Thoracic aorta (tissue), 2 donors: ENCODE data around the gene NTNG1. TPM values are rescaled to one million over a fixed set of nuclear protein-coding genes. Genes with fewer than 3 reads are reported as not detected.

Experiments used
- ATAC-seq: fragments of 150-250 bp; one replicate; pipeline ENCODE4 v1.8.0; 2017; ENCODE audit warnings: low read depth; ENCODE audit not compliant: insufficient number of reproducible peaks, low FRiP score
- DNase-seq: peaks from one replicate; pipeline ENCODE4 v3.0.0-alpha.2; 2020; ENCODE audit warnings: low spot score
- H3K27ac ChIP-seq, 2 donors: fragments of 200-600 bp; sonication (generic); 1 replicate in 1 of 2; 2 replicates in 1 of 2; pipeline ENCODE4 v1.5.1; 2016; ENCODE audit warnings: mild to moderate bottlenecking in 2 of 2, moderate library complexity in 2 of 2
- H3K27me3 ChIP-seq: fragments of 200-600 bp; sonication (generic); replicated peaks from 2 replicates; pipeline ENCODE4 v1.6.0; 2016; ENCODE audit warnings: mild to moderate bottlenecking; ENCODE audit not compliant: insufficient read depth
- H3K36me3 ChIP-seq: fragments of 200-600 bp; sonication (generic); one replicate; pipeline ENCODE4 v1.5.1; 2016
- H3K4me1 ChIP-seq, 2 donors: fragments of 200-600 bp; sonication (generic); 1 replicate in 1 of 2; 2 replicates in 1 of 2; pipeline versions ENCODE4 v1.5.1 to v1.6.0; 2016; ENCODE audit warnings: low read depth in 2 of 2, mild to moderate bottlenecking in 1 of 2; ENCODE audit not compliant: control insufficient read depth in 1 of 2
- H3K4me3 ChIP-seq: fragments of 200-600 bp; sonication (generic); 2 replicates; pipeline ENCODE4 v1.5.1; 2016; ENCODE audit warnings: mild to moderate bottlenecking
- H3K9me3 ChIP-seq: fragments of 200-600 bp; sonication (generic); 2 replicates; pipeline ENCODE4 v1.5.1; 2016
- total RNA-seq, 2 donors: library from RNA; depleted of rRNA; stranded (reverse); fragments of >200 nt; gene quantifications; one replicate each; pipeline versions ENCODE4 v1.1.0 to v1.2.3, GENCODE V29; 2016
- TF ChIP-seq, protein P1 (sequence below): fragments of 200-600 bp; sonication (generic); IDR thresholded peaks from one replicate; pipeline ENCODE4 v1.5.1; 2019; ENCODE audit warnings: antibody characterized with exemption

Gene NTNG1
- total RNA-seq, 2 donors from 2014 or later = 0.99 to 1.4 TPM

DNA sequence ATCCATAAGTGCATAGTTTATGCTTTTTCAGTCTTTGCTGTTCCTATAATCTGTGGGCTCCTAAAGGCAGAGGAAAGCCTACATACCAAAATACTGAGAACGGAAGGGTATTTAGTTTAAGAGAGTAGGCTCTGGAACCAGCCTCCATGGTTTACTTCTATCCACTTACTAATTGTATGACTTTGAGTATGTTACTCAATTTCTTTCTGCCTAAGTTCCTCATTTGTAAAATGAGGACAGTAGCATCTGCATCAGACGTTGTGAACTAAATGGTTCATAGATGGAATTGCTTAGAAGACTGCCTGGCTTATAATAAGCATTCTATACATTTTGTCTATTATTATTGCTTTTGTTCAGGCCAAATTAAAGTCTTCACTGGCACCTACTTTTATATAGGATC is 111.0 kb downstream of the NTNG1 start:
- Histone ChIP-seq H3K27ac (no peak overlapping the region), H3K27me3 (no peaks in the 10 kb centered on the region), H3K4me3 (no peak overlapping the region), H3K9me3 (no peaks in the 10 kb centered on the region), H3K4me1 (no peaks in the 10 kb centered on the region), H3K36me3 (no peaks in the 10 kb centered on the region)
- no peak for ATAC-seq
- TF ChIP-seq, protein P1, sequence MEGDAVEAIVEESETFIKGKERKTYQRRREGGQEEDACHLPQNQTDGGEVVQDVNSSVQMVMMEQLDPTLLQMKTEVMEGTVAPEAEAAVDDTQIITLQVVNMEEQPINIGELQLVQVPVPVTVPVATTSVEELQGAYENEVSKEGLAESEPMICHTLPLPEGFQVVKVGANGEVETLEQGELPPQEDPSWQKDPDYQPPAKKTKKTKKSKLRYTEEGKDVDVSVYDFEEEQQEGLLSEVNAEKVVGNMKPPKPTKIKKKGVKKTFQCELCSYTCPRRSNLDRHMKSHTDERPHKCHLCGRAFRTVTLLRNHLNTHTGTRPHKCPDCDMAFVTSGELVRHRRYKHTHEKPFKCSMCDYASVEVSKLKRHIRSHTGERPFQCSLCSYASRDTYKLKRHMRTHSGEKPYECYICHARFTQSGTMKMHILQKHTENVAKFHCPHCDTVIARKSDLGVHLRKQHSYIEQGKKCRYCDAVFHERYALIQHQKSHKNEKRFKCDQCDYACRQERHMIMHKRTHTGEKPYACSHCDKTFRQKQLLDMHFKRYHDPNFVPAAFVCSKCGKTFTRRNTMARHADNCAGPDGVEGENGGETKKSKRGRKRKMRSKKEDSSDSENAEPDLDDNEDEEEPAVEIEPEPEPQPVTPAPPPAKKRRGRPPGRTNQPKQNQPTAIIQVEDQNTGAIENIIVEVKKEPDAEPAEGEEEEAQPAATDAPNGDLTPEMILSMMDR = no peak
- DNase-seq = no peak

DNA sequence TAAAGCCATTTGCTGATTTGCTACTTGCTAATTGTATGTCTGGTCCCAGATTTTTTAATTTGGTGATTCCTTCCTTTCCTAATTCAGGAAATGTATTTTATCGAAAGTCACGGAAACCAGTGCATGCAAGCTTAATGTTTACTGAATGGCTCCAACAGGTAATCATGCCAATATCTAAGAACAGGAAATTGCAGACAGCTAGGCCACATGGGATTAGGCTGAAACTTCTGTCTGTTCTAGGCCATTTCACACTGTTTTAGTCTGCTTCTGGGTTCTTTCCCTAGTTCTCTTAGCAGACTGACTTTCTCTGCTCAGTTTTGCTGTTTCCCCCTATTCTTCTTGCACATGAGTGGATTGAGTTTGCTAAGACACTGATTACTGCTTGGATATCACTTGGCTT is 111.4 kb downstream of the NTNG1 start:
- DNase-seq (no peak), ATAC-seq (no peak)
- no peaks in the 10 kb centered on the region for H3K4me1 ChIP-seq
- no peak overlapping the region for H3K4me3 ChIP-seq
- TF ChIP-seq, protein P1 = no peak
- H3K27me3 ChIP-seq = no peaks in the 10 kb centered on the region
- H3K36me3 ChIP-seq = no peaks in the 10 kb centered on the region
- H3K27ac ChIP-seq = no peak overlapping the region
- no peaks in the 10 kb centered on the region for H3K9me3 ChIP-seq

DNA sequence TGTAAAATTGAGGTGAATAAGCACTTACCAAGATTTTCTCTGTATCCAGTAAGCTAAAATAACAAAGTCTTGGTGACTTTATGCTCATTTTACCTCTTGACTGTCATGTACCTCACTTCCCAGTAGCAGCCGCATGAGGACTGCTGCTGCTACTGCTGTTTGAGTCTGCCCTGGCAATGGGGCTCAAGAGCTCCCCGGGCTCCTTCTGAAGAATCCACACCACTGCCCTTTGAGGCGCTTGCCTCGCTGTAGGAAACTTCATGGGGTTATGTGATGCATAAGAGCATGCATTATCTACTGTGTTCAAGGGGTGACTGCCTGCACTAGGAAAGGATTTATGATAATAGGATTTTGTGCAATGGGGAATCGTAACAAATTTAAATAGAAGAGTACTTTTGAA is 113.5 kb downstream of the NTNG1 start:
- Histone ChIP-seq H3K27me3 (no peaks in the 10 kb centered on the region), H3K36me3 (no peaks in the 10 kb centered on the region), H3K4me3 (no peak overlapping the region), H3K9me3 (no peaks in the 10 kb centered on the region), H3K4me1 (no peaks in the 10 kb centered on the region), H3K27ac (no peak overlapping the region)
- DNase-seq (no peak), ATAC-seq (no peak)
- TF ChIP-seq, protein P1 = no peak

DNA sequence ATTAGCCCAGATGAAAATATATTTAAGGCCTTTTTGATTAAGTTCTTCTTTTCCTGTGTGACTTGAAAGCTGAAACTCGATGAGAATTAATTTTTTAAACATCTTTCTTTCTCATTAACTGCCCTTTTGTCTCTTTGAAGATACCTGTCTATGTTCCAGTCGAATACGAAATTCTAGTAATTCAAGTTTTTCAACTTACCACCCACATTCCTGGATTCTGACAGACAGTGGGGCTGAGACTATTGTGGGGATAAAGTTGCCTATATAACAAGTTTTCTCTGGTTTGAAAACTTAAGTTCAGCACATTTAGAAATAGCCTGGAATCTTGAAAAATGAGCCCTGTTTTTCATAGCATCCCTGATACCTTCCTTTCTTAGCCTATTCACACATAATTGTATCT is 114.6 kb downstream of the NTNG1 start:
- H3K4me1 ChIP-seq = no peaks in the 10 kb centered on the region
- H3K27me3 ChIP-seq = no peaks in the 10 kb centered on the region
- DNase-seq = no peak
- no peak overlapping the region for H3K27ac ChIP-seq
- no peak for ATAC-seq
- no peaks in the 10 kb centered on the region for H3K36me3 ChIP-seq
- no peaks in the 10 kb centered on the region for H3K9me3 ChIP-seq
- no peak overlapping the region for H3K4me3 ChIP-seq
- TF ChIP-seq, protein P1 = no peak

DNA sequence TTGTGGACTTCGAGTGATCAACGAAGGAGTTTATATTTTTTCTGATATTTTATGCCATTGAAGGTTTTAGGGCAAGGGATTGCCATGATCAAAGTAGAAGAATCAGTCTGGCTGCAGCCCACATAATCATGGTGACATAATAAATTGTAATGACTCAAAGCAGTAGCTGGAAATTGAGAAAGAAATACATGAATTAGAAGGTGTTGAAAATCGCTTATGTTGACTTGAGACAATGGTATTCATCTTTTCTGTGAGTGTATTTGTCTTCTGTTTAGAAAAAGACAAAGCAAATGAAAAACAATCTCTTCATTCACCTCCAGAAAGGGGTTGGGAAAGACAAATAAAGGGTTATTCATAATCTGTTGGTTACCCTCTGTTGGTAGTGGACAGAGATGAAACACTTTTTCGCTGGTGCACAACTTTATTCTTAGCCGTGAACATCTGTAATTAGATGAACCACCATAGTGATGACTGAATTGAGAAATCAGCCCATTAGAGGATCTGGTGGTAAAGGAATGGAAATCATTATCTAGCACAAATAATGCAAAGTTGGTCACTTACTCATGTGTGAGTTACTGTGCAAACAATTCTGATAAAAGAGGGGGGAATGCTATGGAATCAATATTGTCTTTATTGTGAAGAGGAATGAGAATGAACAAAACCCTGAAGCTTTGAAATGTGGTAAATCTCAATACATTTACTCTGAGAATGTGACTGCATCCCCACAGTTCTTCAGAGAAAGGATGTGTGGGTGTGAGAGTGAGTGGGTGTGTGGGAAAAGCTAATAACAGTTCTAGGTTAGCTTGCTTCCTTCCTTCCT is 121.8 kb downstream of the NTNG1 start:
- no peak for ATAC-seq

More for the DNA sequence above, 121.8 kb downstream of the NTNG1 start:
- TF ChIP-seq, protein P1 = no peak
- Histone ChIP-seq H3K4me3 (no peak overlapping the region), H3K4me1 (no peaks in the 10 kb centered on the region), H3K9me3 (no peaks in the 10 kb centered on the region), H3K36me3 (no peaks in the 10 kb centered on the region), H3K27ac (no peak overlapping the region), H3K27me3 (no peaks in the 10 kb centered on the region)
- no peak for DNase-seq
